ENCODE data around the gene FAM114A1. TPM values are rescaled to one million over a fixed set of nuclear protein-coding genes. Genes with fewer than 3 reads are reported as not detected.
A peak's percentile ranks its signal among the peaks of the same experiment; 100 is the strongest.
"Not testable (repeated sequence)": the region's sequence is repeated elsewhere in the genome, so short reads cannot be mapped to it uniquely, and the experiment has no call there.

FAM114A1 gene
- total RNA-seq, 1 donor from 2014 or later, result 33.2 TPM

GRCh38 chr4:38940476-38940875 lies 72.9 kb downstream of the FAM114A1 start:
- no peak for ATAC-seq

GRCh38 chr4:38941906-38942305 lies 74.3 kb downstream of the FAM114A1 start:
- ATAC-seq, result not testable (repeated sequence)

GRCh38 chr4:38943343-38943742 lies 75.7 kb downstream of the FAM114A1 start:
- ATAC-seq, result no peak

- no peak for ATAC-seq
Observed at GRCh38 chr4:38944440-38944839, 76.8 kb downstream of the FAM114A1 start.

- ATAC-seq, result no peak
Observed at GRCh38 chr4:38946919-38947318, 79.3 kb downstream of the FAM114A1 start.

GRCh38 chr4:38948551-38948950 lies 80.9 kb downstream of the FAM114A1 start:
- ATAC-seq, result peak; percentile 71

GRCh38 chr4:38949411-38950051 lies 81.9 kb downstream of the FAM114A1 start:
- no peak for ATAC-seq

GRCh38 chr4:38950159-38950558 lies 82.6 kb downstream of the FAM114A1 start:
- no peak for ATAC-seq

GRCh38 chr4:38950734-38951133 lies 83.1 kb downstream of the FAM114A1 start:
- no peak for ATAC-seq

- ATAC-seq, result no peak
Observed at GRCh38 chr4:38951598-38951997, 84.0 kb downstream of the FAM114A1 start.

GRCh38 chr4:38952017-38952416 lies 84.4 kb downstream of the FAM114A1 start:
- ATAC-seq, result no peak

- ATAC-seq, result no peak
Observed at GRCh38 chr4:38954727-38955126, 87.1 kb downstream of the FAM114A1 start.

GRCh38 chr4:38955957-38956356 lies 88.4 kb downstream of the FAM114A1 start:
- no peak for ATAC-seq

- no peak for ATAC-seq
Observed at GRCh38 chr4:38957261-38957815, 89.7 kb downstream of the FAM114A1 start.

GRCh38 chr4:38957893-38958292 lies 90.3 kb downstream of the FAM114A1 start:
- ATAC-seq, result no peak

GRCh38 chr4:38958453-38959190 lies 91.0 kb downstream of the FAM114A1 start:
- ATAC-seq, result no peak

- not testable (repeated sequence) for ATAC-seq
Observed at GRCh38 chr4:38959248-38959647, 91.6 kb downstream of the FAM114A1 start.

GRCh38 chr4:38964942-38965775 lies 97.6 kb downstream of the FAM114A1 start:
- no peak for ATAC-seq

- no peak for ATAC-seq
Observed at GRCh38 chr4:38965866-38966265, 98.3 kb downstream of the FAM114A1 start.

GRCh38 chr4:38967260-38968095 lies 99.9 kb downstream of the FAM114A1 start:
- no peak for ATAC-seq

- ATAC-seq, result no peak
Observed at GRCh38 chr4:38968668-38969067, 101.1 kb downstream of the FAM114A1 start.

GRCh38 chr4:38976308-38976707 lies 108.7 kb downstream of the FAM114A1 start:
- ATAC-seq, result no peak
